Calu3 (cell line): ENCODE measurements around the gene ADCY5. TPM values are rescaled to one million over a fixed set of nuclear protein-coding genes. Genes with fewer than 3 reads are reported as not detected.

Source experiments
- BruUV-seq: library from RNA; stranded (reverse); fragments of 400-500 nt; replicated peaks from 2 replicates; lab custom pipeline; 2021; lab: Mats Ljungman, UMichigan
- CTCF ChIA-PET: fragments of 300-600 bp; sonication (Branson Sonifier 250); formaldehyde crosslinking; loops from one replicate; lab custom pipeline; 2022; ENCODE audit warnings: antibody characterized with exemption; lab: Charles Lee
- DNase-seq: peaks from one replicate; pipeline ENCODE4 v3.0.0; 2022
- H3K27ac Mint-ChIP-seq: one replicate; pipeline ENCODE4 v1.8.0; 2022; ENCODE audit warnings: mixed read lengths; ENCODE audit not compliant: unreplicated experiment
- H3K27me3 Mint-ChIP-seq: one replicate; pipeline ENCODE4 v1.8.0; 2022; ENCODE audit warnings: mixed read lengths; ENCODE audit not compliant: unreplicated experiment
- H3K36me3 Mint-ChIP-seq: one replicate; pipeline ENCODE4 v1.8.0; 2022; ENCODE audit warnings: mild to moderate bottlenecking, moderate library complexity, mixed read lengths; ENCODE audit not compliant: insufficient read depth, unreplicated experiment
- H3K4me1 Mint-ChIP-seq: one replicate; pipeline ENCODE4 v1.8.0; 2022; ENCODE audit warnings: mild to moderate bottlenecking, low read depth, mixed read lengths; ENCODE audit not compliant: unreplicated experiment
- H3K4me3 Mint-ChIP-seq: one replicate; pipeline ENCODE4 v1.8.0; 2022; ENCODE audit warnings: mild to moderate bottlenecking, low read depth, moderate library complexity, mixed read lengths; ENCODE audit not compliant: unreplicated experiment
- H3K9me3 Mint-ChIP-seq: one replicate; pipeline ENCODE4 v1.8.0; 2022; ENCODE audit warnings: low read depth, mixed read lengths; ENCODE audit not compliant: unreplicated experiment
- CTCF ChIP-seq: fragments of 200-600 bp; IDR thresholded peaks from one replicate; pipeline ENCODE4 v1.8.0; 2022; ENCODE audit warnings: antibody characterized with exemption; ENCODE audit not compliant: unreplicated experiment
- intact Hi-C: fragments of 100-400 bp; cut with micrococcal nuclease; formaldehyde crosslinking; loops from one replicate; pipeline ENCODE4 v1.10.0; 2022; ENCODE audit not compliant: unreplicated experiment
- total RNA-seq: library from RNA; stranded (reverse); gene quantifications from 2 replicates; pipeline ENCODE4 v1.2.3, GENCODE V29; 2022

The ADCY5 gene
- total RNA-seq, 1 experiment from 2014 or later: 2.5 TPM

- H3K4me1 Mint-ChIP-seq: peaks cover 26% of the 10 kb centered on the region
- H3K9me3 Mint-ChIP-seq: no peaks in the 10 kb centered on the region
- no peaks in the 10 kb centered on the region for H3K27me3 Mint-ChIP-seq
- no TSS peak for BruUV-seq
- CTCF ChIA-PET: interaction anchor here (1.4 kb wide), 1 partner anchor 10 kb away, joined by 5 read pairs; no protein-coding TSS in a partner anchor
- H3K36me3 Mint-ChIP-seq: peaks cover 9% of the 10 kb centered on the region
- intact Hi-C loops: no loop called here
- no peak for DNase-seq
- H3K27ac Mint-ChIP-seq: no peak overlapping the region
- no peak overlapping the region for H3K4me3 Mint-ChIP-seq
- no peak for TF ChIP-seq CTCF
Measured at GRCh38 chr3:123412076-123412475, 36.8 kb downstream of the ADCY5 start.

- intact Hi-C loops: no loop called here
- Mint-ChIP-seq H3K36me3 (peaks cover 9% of the 10 kb centered on the region), H3K27ac (peak overlapping the region; percentile 36), H3K4me3 (no peak overlapping the region), H3K27me3 (no peaks in the 10 kb centered on the region), H3K4me1 (peaks cover 26% of the 10 kb centered on the region), H3K9me3 (no peaks in the 10 kb centered on the region)
- no TSS peak for BruUV-seq
- no peak for DNase-seq
- CTCF ChIA-PET: interaction anchor here (0.7 kb wide), 1 partner anchor 10 kb away, joined by 3 read pairs; no protein-coding TSS in a partner anchor
- no peak for TF ChIP-seq CTCF
Measured at GRCh38 chr3:123411340-123412040, 37.4 kb downstream of the ADCY5 start.

- intact Hi-C loops: no loop called here
- Mint-ChIP-seq H3K4me3 (no peak overlapping the region), H3K4me1 (peaks cover 26% of the 10 kb centered on the region), H3K9me3 (no peaks in the 10 kb centered on the region), H3K27ac (peak overlapping the region; percentile 36), H3K36me3 (peaks cover 9% of the 10 kb centered on the region), H3K27me3 (no peaks in the 10 kb centered on the region)
- BruUV-seq: no TSS peak
- CTCF ChIA-PET: interaction anchor here (0.7 to 2.0 kb wide), 6 partner anchors 10 to 749 kb away, joined by 4 to 12 read pairs (median 6); partner anchors contain the start of gene ADCY5
- no peak for DNase-seq
- no peak for TF ChIP-seq CTCF
Measured at GRCh38 chr3:123410149-123410515, 38.8 kb downstream of the ADCY5 start.

GRCh38 chr3:123409443-123410148 is 39.3 kb downstream of the ADCY5 start:
- TF ChIP-seq CTCF: no peak
- CTCF ChIA-PET: interaction anchor here (0.8 to 2.0 kb wide), 5 partner anchors 10 to 39 kb away, joined by 3 to 8 read pairs (median 6); partner anchors contain the start of gene ADCY5
- H3K27me3 Mint-ChIP-seq: no peaks in the 10 kb centered on the region
- intact Hi-C loops: no loop called here
- H3K4me1 Mint-ChIP-seq: peaks cover 26% of the 10 kb centered on the region
- H3K27ac Mint-ChIP-seq: peak overlapping the region; percentile 36
- H3K9me3 Mint-ChIP-seq: no peaks in the 10 kb centered on the region
- no TSS peak for BruUV-seq
- peaks cover 9% of the 10 kb centered on the region for H3K36me3 Mint-ChIP-seq
- H3K4me3 Mint-ChIP-seq: no peak overlapping the region
- peak; percentile 73 for DNase-seq
